Measurements from ENCODE around the gene GFY. TPM values are rescaled to one million over a fixed set of nuclear protein-coding genes. Genes with fewer than 3 reads are reported as not detected.

Gene GFY
- total RNA-seq, 2 donors from 2014 or later: 0.18 TPM; not detected in 1

- no peaks in the 10 kb centered on the region for H3K27me3 Mint-ChIP-seq (ENCODE audit: insufficient read depth)
- H3K4me3 Mint-ChIP-seq: no peak overlapping the region
- H3K36me3 Mint-ChIP-seq (ENCODE audit: low read depth): peaks cover 33% of the 10 kb centered on the region
- 87% methylated on average over 12 of the region's 12 CpGs; no CpG with 5 or more reads in 1 of the 2 experiments for WGBS, 2 experiments (ENCODE audit: insufficient coverage in 1 of 2, insufficient read length in 1 of 2)
- H3K9me3 ChIP-seq (ENCODE audit: control insufficient read depth, low read length): no peaks in the 10 kb centered on the region
- no peak overlapping the region for H3K27ac ChIP-seq (ENCODE audit: low read depth, low read length)
- TF ChIP-seq CTCF (conservative IDR thresholded peaks at IDR 0.05): no peak
- DNase-seq: no peak
- H3K9me3 Mint-ChIP-seq: no peaks in the 10 kb centered on the region
- H3K27ac Mint-ChIP-seq: no peak overlapping the region
- no peaks in the 10 kb centered on the region for H3K4me1 Mint-ChIP-seq
- peaks cover 48% of the 10 kb centered on the region for H3K36me3 ChIP-seq (ENCODE audit: control insufficient read depth, insufficient read depth, low read length)
- no peak overlapping the region for H3K4me3 ChIP-seq (ENCODE audit: low read length)
- no peaks in the 10 kb centered on the region for H3K4me1 ChIP-seq (ENCODE audit: control insufficient read depth, insufficient read depth, low read length)
- no peak overlapping the region for H3K9ac ChIP-seq (ENCODE audit: extremely low read depth, low read length, poor library complexity, severe bottlenecking)
- H3K27me3 ChIP-seq (ENCODE audit: control insufficient read depth, insufficient read depth, low read length, poor library complexity, severe bottlenecking): no peaks in the 10 kb centered on the region
These were observed 37.3 kb downstream of the GFY start for GRCh38 chr19:49462492-49462891.

GRCh38 chr19:49463960-49464740 is 39.0 kb downstream of the GFY start:
- Histone ChIP-seq H3K27ac (ENCODE audit: low read depth, low read length) (no peak overlapping the region), H3K9me3 (ENCODE audit: control insufficient read depth, low read length) (no peaks in the 10 kb centered on the region), H3K9ac (ENCODE audit: extremely low read depth, low read length, poor library complexity, severe bottlenecking) (no peak overlapping the region), H3K36me3 (ENCODE audit: control insufficient read depth, insufficient read depth, low read length) (peaks cover 38% of the 10 kb centered on the region), H3K4me1 (ENCODE audit: control insufficient read depth, insufficient read depth, low read length) (no peaks in the 10 kb centered on the region), H3K4me3 (ENCODE audit: low read length) (no peak overlapping the region), H3K27me3 (ENCODE audit: control insufficient read depth, insufficient read depth, low read length, poor library complexity, severe bottlenecking) (no peaks in the 10 kb centered on the region)
- Mint-ChIP-seq H3K27me3 (ENCODE audit: insufficient read depth) (no peaks in the 10 kb centered on the region), H3K4me1 (no peaks in the 10 kb centered on the region), H3K9me3 (no peaks in the 10 kb centered on the region), H3K4me3 (no peak overlapping the region), H3K36me3 (ENCODE audit: low read depth) (peaks cover 35% of the 10 kb centered on the region), H3K27ac (no peak overlapping the region)
- whole genome bisulfite sequencing, 2 experiments (ENCODE audit: insufficient coverage in 1 of 2, insufficient read length in 1 of 2): 96 to 97% methylated on average over 19 to 39 of the region's 39 CpGs
- DNase-seq: no peak
- TF ChIP-seq CTCF (conservative IDR thresholded peaks at IDR 0.05): no peak

GRCh38 chr19:49465371-49465770 is 40.2 kb downstream of the GFY start:
- H3K4me1 Mint-ChIP-seq: no peaks in the 10 kb centered on the region

More at GRCh38 chr19:49465371-49465770, 40.2 kb downstream of the GFY start:
- Mint-ChIP-seq H3K9me3 (no peaks in the 10 kb centered on the region), H3K27ac (no peak overlapping the region), H3K4me3 (no peak overlapping the region), H3K36me3 (ENCODE audit: low read depth) (peaks cover 24% of the 10 kb centered on the region), H3K27me3 (ENCODE audit: insufficient read depth) (no peaks in the 10 kb centered on the region)
- TF ChIP-seq CTCF (conservative IDR thresholded peaks at IDR 0.05): no peak
- Histone ChIP-seq H3K4me3 (ENCODE audit: low read length) (no peak overlapping the region), H3K9ac (ENCODE audit: extremely low read depth, low read length, poor library complexity, severe bottlenecking) (no peak overlapping the region), H3K36me3 (ENCODE audit: control insufficient read depth, insufficient read depth, low read length) (peaks cover 36% of the 10 kb centered on the region), H3K4me1 (ENCODE audit: control insufficient read depth, insufficient read depth, low read length) (no peaks in the 10 kb centered on the region), H3K9me3 (ENCODE audit: control insufficient read depth, low read length) (no peaks in the 10 kb centered on the region), H3K27me3 (ENCODE audit: control insufficient read depth, insufficient read depth, low read length, poor library complexity, severe bottlenecking) (no peaks in the 10 kb centered on the region), H3K27ac (ENCODE audit: low read depth, low read length) (no peak overlapping the region)
- 97 to 100% methylated on average over 2 to 3 of the region's 3 CpGs for WGBS, 2 experiments (ENCODE audit: insufficient coverage in 1 of 2, insufficient read length in 1 of 2)
- DNase-seq: no peak
